Esophagus squamous epithelium (tissue), 4 donors: Measurements from ENCODE around the gene PREX1.

Source experiments
- POLR2A ChIP-seq, 4 donors: fragments of 450-650 bp; IDR thresholded peaks; one replicate each; pipeline ENCODE4 v1.6.1; 2017; ENCODE audit warnings: antibody characterized with exemption in 4 of 4, mild to moderate bottlenecking in 4 of 4, moderate library complexity in 3 of 4
- TF ChIP-seq, protein P1 (sequence below), 6 experiments: fragments of 450-650 bp in 4 of 6; fragments of 200-600 bp in 2 of 6; sonication (generic) in 2 of 6; IDR thresholded peaks; one replicate each; pipeline ENCODE4 v1.5.1; 2016 to 2019; ENCODE audit warnings: antibody characterized with exemption in 6 of 6, mild to moderate bottlenecking in 4 of 6, moderate library complexity in 4 of 6

DNA sequence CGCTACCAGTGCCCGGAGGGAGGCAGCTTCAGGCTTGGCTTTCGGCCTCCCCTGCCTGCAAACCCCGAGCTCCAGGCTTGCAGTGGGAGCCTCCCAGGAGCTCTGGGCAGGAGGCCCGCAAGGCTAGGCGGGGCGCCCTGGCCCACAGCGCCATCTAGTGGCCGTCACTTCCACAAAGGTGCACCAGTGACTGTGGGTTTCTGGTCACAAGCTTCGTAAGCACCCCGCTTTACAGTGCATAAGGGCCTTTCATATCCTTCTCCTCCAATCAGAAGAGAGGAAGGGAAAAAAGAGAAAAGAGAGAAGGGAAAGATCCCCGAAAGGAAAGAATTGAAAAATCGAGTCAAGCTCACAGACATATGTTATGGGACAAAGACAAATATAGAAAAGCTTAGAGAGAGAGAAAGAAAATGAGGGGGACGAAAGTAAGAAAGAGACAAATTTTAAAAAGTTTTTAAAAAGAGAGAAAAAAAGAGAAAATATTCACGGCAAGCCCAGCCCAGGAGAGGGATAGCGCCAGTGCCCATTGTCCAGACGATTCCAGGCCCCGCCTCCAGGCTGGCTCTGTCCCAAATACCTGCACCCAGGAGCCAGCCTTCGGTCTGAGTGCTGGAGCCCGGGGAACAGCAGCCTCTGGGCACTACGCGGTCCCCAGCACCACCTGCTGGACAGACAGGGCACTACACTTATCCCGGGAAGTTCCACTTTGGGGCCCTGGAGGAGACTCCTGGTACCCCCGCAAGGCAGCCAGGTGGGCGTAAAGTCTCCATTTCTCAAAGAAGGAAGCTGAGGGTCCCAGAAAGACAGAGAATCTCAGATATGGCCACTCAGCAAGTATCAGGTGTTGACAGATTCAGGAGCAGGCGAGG is 207.1 kb downstream of the PREX1 start:
- TF ChIP-seq, protein P1, sequence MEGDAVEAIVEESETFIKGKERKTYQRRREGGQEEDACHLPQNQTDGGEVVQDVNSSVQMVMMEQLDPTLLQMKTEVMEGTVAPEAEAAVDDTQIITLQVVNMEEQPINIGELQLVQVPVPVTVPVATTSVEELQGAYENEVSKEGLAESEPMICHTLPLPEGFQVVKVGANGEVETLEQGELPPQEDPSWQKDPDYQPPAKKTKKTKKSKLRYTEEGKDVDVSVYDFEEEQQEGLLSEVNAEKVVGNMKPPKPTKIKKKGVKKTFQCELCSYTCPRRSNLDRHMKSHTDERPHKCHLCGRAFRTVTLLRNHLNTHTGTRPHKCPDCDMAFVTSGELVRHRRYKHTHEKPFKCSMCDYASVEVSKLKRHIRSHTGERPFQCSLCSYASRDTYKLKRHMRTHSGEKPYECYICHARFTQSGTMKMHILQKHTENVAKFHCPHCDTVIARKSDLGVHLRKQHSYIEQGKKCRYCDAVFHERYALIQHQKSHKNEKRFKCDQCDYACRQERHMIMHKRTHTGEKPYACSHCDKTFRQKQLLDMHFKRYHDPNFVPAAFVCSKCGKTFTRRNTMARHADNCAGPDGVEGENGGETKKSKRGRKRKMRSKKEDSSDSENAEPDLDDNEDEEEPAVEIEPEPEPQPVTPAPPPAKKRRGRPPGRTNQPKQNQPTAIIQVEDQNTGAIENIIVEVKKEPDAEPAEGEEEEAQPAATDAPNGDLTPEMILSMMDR (IDR thresholded peaks at IDR 0.05) = peak; percentile 44 to 96 (median 94)
- no peak for TF ChIP-seq POLR2A (IDR thresholded peaks at IDR 0.05)
